HEK293 (cell line): Measurements from ENCODE around the gene POGZ.

Experiments
- CTCF ChIA-PET: fragments of 350-600 bp; formaldehyde crosslinking; extraction: SDS; loops from one replicate; lab custom pipeline; 2021; ENCODE audit warnings: antibody characterized with exemption; lab: Yijun Ruan, JAX
- POLR2A ChIA-PET: fragments of 300-600 bp; formaldehyde crosslinking; extraction: SDS; loops from one replicate; lab custom pipeline; 2020; ENCODE audit warnings: antibody characterized with exemption, inconsistent platforms; lab: Yijun Ruan, JAX
- H3K27ac ChIP-seq: fragments of 200-500 bp; sonication (Bioruptor generic); 2 replicates; pipeline ENCODE4 v1.5.1; 2014; ENCODE audit warnings: low read depth, low read length, control low read depth, inconsistent platforms; ENCODE audit errors: extremely low read depth
- H3K36me3 ChIP-seq, 2 experiments: fragments of 200-500 bp in 1 of 2; sonication (Bioruptor generic) in 1 of 2; 1 replicate in 1 of 2; 2 replicates in 1 of 2; pipeline ENCODE4 v1.5.1; 2014 to 2017; ENCODE audit warnings: inconsistent platforms in 2 of 2, low read length in 2 of 2; ENCODE audit not compliant: control insufficient read depth in 2 of 2, insufficient read depth in 1 of 2
- H3K4me1 ChIP-seq: fragments of 200-500 bp; sonication (Bioruptor generic); 2 replicates; pipeline ENCODE4 v1.5.1; 2014; ENCODE audit warnings: mild to moderate bottlenecking, low read length, inconsistent platforms; ENCODE audit not compliant: control insufficient read depth, insufficient read depth
- H3K4me3 ChIP-seq: 2 replicates; pipeline ENCODE4 v1.5.1; 2011; ENCODE audit warnings: low read depth, mild to moderate bottlenecking, control low read depth, low read length, moderate library complexity
- H3K9me3 ChIP-seq: fragments of 200-500 bp; sonication (Bioruptor generic); 2 replicates; pipeline ENCODE4 v1.5.1; 2014; ENCODE audit warnings: low read depth, low read length, inconsistent platforms; ENCODE audit not compliant: control insufficient read depth, insufficient read depth
- SCRT2 ChIP-seq: fragments of 450-650 bp; formaldehyde crosslinking; IDR thresholded peaks from 2 replicates; pipeline ENCODE4 v1.5.1; 2016; ENCODE audit warnings: missing biosample characterization, missing genetic modification characterization
- SP7 ChIP-seq: fragments of 450-650 bp; formaldehyde crosslinking; IDR thresholded peaks from 2 replicates; pipeline ENCODE4 v1.5.1; 2016; ENCODE audit warnings: missing biosample characterization, missing genetic modification characterization
- YY1 ChIP-seq: fragments of 450-650 bp; formaldehyde crosslinking; IDR thresholded peaks from 2 replicates; pipeline ENCODE4 v1.5.1; 2018; ENCODE audit warnings: missing biosample characterization, missing genetic modification characterization
- ZBTB20 ChIP-seq: fragments of 450-650 bp; formaldehyde crosslinking; IDR thresholded peaks from 2 replicates; pipeline ENCODE4 v1.5.1; 2016; ENCODE audit warnings: missing biosample characterization, missing genetic modification characterization
- ZBTB21 ChIP-seq: fragments of 450-650 bp; formaldehyde crosslinking; IDR thresholded peaks from 2 replicates; pipeline ENCODE4 v1.5.1; 2017; ENCODE audit warnings: missing biosample characterization, missing genetic modification characterization
- ZBTB44 ChIP-seq: fragments of 450-650 bp; IDR thresholded peaks from 2 replicates; pipeline ENCODE4 v1.5.1; 2018; ENCODE audit warnings: missing biosample characterization, mild to moderate bottlenecking, missing genetic modification characterization
- ZFHX2 ChIP-seq: fragments of 450-650 bp; formaldehyde crosslinking; conservative IDR thresholded peaks from 2 replicates; pipeline ENCODE4 v1.5.1; 2016; ENCODE audit warnings: missing biosample characterization, missing genetic modification characterization
- ZNF121 ChIP-seq: fragments of 450-650 bp; formaldehyde crosslinking; IDR thresholded peaks from 2 replicates; pipeline ENCODE4 v1.5.1; 2016; ENCODE audit warnings: missing biosample characterization, missing genetic modification characterization
- ZNF138 ChIP-seq: fragments of 450-650 bp; formaldehyde crosslinking; IDR thresholded peaks from 2 replicates; pipeline ENCODE4 v1.5.1; 2016; ENCODE audit warnings: missing biosample characterization, missing genetic modification characterization, borderline replicate concordance
- ZNF211 ChIP-seq: fragments of 450-650 bp; formaldehyde crosslinking; IDR thresholded peaks from 2 replicates; pipeline ENCODE4 v1.5.1; 2016; ENCODE audit warnings: low read depth, missing biosample characterization, missing genetic modification characterization
- ZNF214 ChIP-seq: fragments of 450-650 bp; formaldehyde crosslinking; IDR thresholded peaks from 2 replicates; pipeline ENCODE4 v1.5.1; 2017; ENCODE audit warnings: missing biosample characterization, mild to moderate bottlenecking, missing genetic modification characterization, borderline replicate concordance
- ZNF302 ChIP-seq: fragments of 450-650 bp; formaldehyde crosslinking; IDR thresholded peaks from 2 replicates; pipeline ENCODE4 v1.5.1; 2016; ENCODE audit warnings: missing biosample characterization, missing genetic modification characterization, low read depth
- ZNF394 ChIP-seq: fragments of 450-650 bp; formaldehyde crosslinking; IDR thresholded peaks from 2 replicates; pipeline ENCODE4 v1.5.1; 2016; ENCODE audit warnings: missing biosample characterization, missing genetic modification characterization, mild to moderate bottlenecking, moderate library complexity, borderline replicate concordance
- ZNF521 ChIP-seq: fragments of 450-650 bp; formaldehyde crosslinking; IDR thresholded peaks from 2 replicates; pipeline ENCODE4 v1.5.1; 2017; ENCODE audit warnings: missing biosample characterization, mild to moderate bottlenecking, missing genetic modification characterization
- ZNF561 ChIP-seq: fragments of 450-650 bp; IDR thresholded peaks from 2 replicates; pipeline ENCODE4 v1.5.1; 2018; ENCODE audit warnings: missing biosample characterization, missing genetic modification characterization, borderline replicate concordance
- ZNF626 ChIP-seq: fragments of 450-650 bp; sonication (Bioruptor Pico); formaldehyde crosslinking; IDR thresholded peaks from 2 replicates; pipeline ENCODE4 v1.5.1; 2018; ENCODE audit warnings: missing biosample characterization, missing genetic modification characterization, inconsistent platforms
- ZNF670 ChIP-seq: fragments of 450-650 bp; formaldehyde crosslinking; IDR thresholded peaks from 2 replicates; pipeline ENCODE4 v1.5.1; 2016; ENCODE audit warnings: missing biosample characterization, missing genetic modification characterization, low read depth
- ZNF747 ChIP-seq: fragments of 450-650 bp; formaldehyde crosslinking; IDR thresholded peaks from 2 replicates; pipeline ENCODE4 v1.5.1; 2016; ENCODE audit warnings: missing biosample characterization, missing genetic modification characterization
- ZSCAN23 ChIP-seq: fragments of 450-650 bp; formaldehyde crosslinking; IDR thresholded peaks from 2 replicates; pipeline ENCODE4 v1.5.1; 2016; ENCODE audit warnings: missing biosample characterization, missing genetic modification characterization
- TF ChIP-seq, protein P1 (sequence below): fragments of 450-650 bp; formaldehyde crosslinking; IDR thresholded peaks from 2 replicates; pipeline ENCODE4 v1.5.1; 2016; ENCODE audit warnings: missing biosample characterization, missing genetic modification characterization
- TF ChIP-seq, protein P2 (sequence below): fragments of 450-650 bp; formaldehyde crosslinking; optimal IDR thresholded peaks from 2 replicates; pipeline ENCODE3; 2016; ENCODE audit warnings: missing biosample characterization, mild to moderate bottlenecking, missing genetic modification characterization

POGZ gene

DNA sequence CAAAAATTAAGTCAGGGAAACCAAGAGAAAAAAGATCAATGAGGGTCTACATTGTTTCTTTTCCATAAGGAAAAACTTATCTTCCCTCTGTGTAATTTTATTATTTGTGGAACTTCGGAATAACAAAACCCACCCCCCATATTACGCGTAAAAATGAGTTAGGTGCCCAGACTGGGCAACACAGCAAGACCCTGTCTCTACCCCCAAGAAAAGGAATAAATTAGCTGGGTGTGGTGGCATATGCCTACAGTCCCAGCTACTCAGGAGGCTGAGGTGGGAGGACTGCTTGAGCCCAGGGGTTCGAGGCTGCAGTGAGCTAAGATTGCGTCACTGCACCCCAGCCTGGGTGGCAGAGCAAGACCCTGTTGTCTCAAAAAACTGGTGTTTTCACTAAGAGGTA, 39.5 kb downstream of the POGZ start:
- no peak overlapping the region for H3K4me3 ChIP-seq
- H3K27ac ChIP-seq: no peak overlapping the region
- H3K9me3 ChIP-seq: no peaks in the 10 kb centered on the region
- ChIA-PET POLR2A (no interaction called here), CTCF (no interaction called here)
- peaks cover 57 to 89% of the 10 kb centered on the region in 2 experiments for H3K36me3 ChIP-seq
- no peak for TF ChIP-seq ZNF214 (tag by site-specific recombination)
- peak; percentile 95 for TF ChIP-seq ZNF121 (tag by site-specific recombination)
- no peaks in the 10 kb centered on the region for H3K4me1 ChIP-seq

DNA sequence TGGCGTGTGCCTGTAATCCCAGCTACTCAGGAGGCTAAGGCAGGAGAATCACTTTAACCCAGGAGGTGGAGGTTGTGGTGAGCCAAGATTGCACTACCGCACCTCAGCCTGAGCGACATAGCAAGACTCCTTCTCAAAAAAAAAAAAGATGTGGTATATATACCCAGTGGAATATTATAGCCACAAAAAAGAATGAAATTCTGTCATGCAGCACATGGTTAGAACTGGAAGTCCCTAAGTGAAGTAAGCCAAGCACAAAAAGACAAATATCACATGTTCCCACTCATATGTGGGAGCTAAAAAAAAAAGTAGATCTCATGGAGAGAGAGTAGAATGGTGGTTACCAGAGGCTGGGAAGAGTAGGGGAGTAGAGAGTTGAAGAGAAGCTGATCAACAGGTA, 41.2 kb downstream of the POGZ start:
- no peaks in the 10 kb centered on the region for H3K9me3 ChIP-seq
- ChIA-PET CTCF (interaction anchor here (0.7 to 1.0 kb wide), 3 partner anchors 78 to 111 kb away, joined by 3 to 6 read pairs (median 3); no protein-coding TSS in a partner anchor), POLR2A (interaction anchor here (0.7 kb wide), 1 partner anchor 13 kb away, joined by 3 read pairs; no protein-coding TSS in a partner anchor)
- TF ChIP-seq SCRT2 (tag by site-specific recombination): peak; percentile 73
- TF ChIP-seq ZNF626 (tag by site-specific recombination): no peak
- H3K4me1 ChIP-seq: no peaks in the 10 kb centered on the region
- H3K4me3 ChIP-seq: no peak overlapping the region
- peaks cover 57 to 88% of the 10 kb centered on the region in 2 experiments for H3K36me3 ChIP-seq
- no peak overlapping the region for H3K27ac ChIP-seq

DNA sequence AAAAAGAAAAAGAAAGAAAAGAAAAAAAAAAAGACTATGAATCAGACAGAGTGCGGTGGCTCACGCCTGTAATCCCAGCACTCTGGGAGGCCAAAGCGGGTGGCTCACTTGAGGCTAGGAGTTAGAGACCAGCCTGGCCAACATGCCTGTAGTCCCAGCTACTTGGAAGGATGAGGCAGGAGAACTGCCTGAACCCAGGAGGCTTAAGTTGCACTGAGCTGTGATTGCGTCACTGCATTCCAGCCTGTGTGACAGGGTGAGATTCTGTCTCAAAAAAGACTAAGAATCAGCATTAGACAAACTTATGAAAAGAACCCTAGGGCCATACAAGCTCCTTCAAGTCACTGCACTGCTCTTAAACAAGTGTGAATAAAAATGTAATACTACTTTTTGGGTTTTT, 43.1 kb downstream of the POGZ start:
- H3K4me3 ChIP-seq: no peak overlapping the region
- CTCF ChIA-PET: interaction anchor here (0.6 to 0.7 kb wide), 3 partner anchors 14 to 115 kb away, joined by 3 to 5 read pairs (median 4); no protein-coding TSS in a partner anchor
- no peak overlapping the region for H3K27ac ChIP-seq
- H3K4me1 ChIP-seq: no peaks in the 10 kb centered on the region
- H3K9me3 ChIP-seq: no peaks in the 10 kb centered on the region
- TF ChIP-seq ZBTB44 (no peak), YY1 (tag by site-specific recombination) (no peak), ZBTB20 (tag by site-specific recombination) (no peak), ZSCAN23 (tag by site-specific recombination) (no peak), ZFHX2 (tag by site-specific recombination) (no peak), ZNF561 (tag by site-specific recombination) (no peak), ZBTB21 (tag by site-specific recombination) (no peak), ZNF747 (no peak)
- POLR2A ChIA-PET: interaction anchor here (0.6 kb wide), 1 partner anchor 100 kb away, joined by 3 read pairs; no protein-coding TSS in a partner anchor
- H3K36me3 ChIP-seq: peaks cover 46 to 88% of the 10 kb centered on the region in 2 experiments

GRCh38 chr1:151411884-151412283, 47.4 kb downstream of the POGZ start:
- H3K36me3 ChIP-seq: peaks cover 59 to 98% of the 10 kb centered on the region in 2 experiments
- POLR2A ChIA-PET: no interaction called here

More at GRCh38 chr1:151411884-151412283, 47.4 kb downstream of the POGZ start:
- Histone ChIP-seq H3K4me3 (no peak overlapping the region), H3K4me1 (no peaks in the 10 kb centered on the region), H3K9me3 (no peaks in the 10 kb centered on the region), H3K27ac (no peak overlapping the region)
- CTCF ChIA-PET: no interaction called here
- TF ChIP-seq, protein P1, sequence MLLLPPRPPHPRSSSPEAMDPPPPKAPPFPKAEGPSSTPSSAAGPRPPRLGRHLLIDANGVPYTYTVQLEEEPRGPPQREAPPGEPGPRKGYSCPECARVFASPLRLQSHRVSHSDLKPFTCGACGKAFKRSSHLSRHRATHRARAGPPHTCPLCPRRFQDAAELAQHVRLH (tag by site-specific recombination): no peak
- TF ChIP-seq ZNF670 (tag by site-specific recombination) (no peak), ZNF521 (tag by site-specific recombination) (no peak), SP7 (tag by site-specific recombination) (no peak), ZNF626 (tag by site-specific recombination) (no peak), ZNF394 (no peak), ZNF211 (tag by site-specific recombination) (no peak), ZNF302 (tag by site-specific recombination) (no peak), ZNF138 (tag by site-specific recombination) (no peak)
- TF ChIP-seq, protein P2, sequence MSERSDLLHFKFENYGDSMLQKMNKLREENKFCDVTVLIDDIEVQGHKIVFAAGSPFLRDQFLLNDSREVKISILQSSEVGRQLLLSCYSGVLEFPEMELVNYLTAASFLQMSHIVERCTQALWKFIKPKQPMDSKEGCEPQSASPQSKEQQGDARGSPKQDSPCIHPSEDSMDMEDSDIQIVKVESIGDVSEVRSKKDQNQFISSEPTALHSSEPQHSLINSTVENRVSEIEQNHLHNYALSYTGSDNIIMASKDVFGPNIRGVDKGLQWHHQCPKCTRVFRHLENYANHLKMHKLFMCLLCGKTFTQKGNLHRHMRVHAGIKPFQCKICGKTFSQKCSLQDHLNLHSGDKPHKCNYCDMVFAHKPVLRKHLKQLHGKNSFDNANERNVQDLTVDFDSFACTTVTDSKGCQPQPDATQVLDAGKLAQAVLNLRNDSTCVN: no peak
